ENCODE measurements around the gene PDPR. TPM values are rescaled to one million over a fixed set of nuclear protein-coding genes. Genes with fewer than 3 reads are reported as not detected.
"Not testable (repeated sequence)": the region's sequence is repeated elsewhere in the genome, so short reads cannot be mapped to it uniquely, and the experiment has no call there.

PDPR gene
- total RNA-seq, 3 donors from 2014 or later = 18.7 to 25.0 (median 24.1) TPM

GRCh38 chr16:70187858-70188607 lies 73.9 kb downstream of the PDPR start:
- peak overlapping the region; percentile 37 to 57 (median 44) for H3K4me3 ChIP-seq
- peak overlapping the region; percentile 29 to 80 for H3K27ac ChIP-seq
- H3K36me3 ChIP-seq; H3K4me1 ChIP-seq; DNase-seq (ENCODE audit: low spot score in 2 of 2); H3K27me3 ChIP-seq; intact Hi-C loops (cut with DNase I; ENCODE audit: low total_unique reads); H3K9me3 ChIP-seq: not testable (repeated sequence)

GRCh38 chr16:70188608-70188915 lies 74.4 kb downstream of the PDPR start:
- H3K27me3 ChIP-seq; DNase-seq (ENCODE audit: low spot score in 2 of 2); H3K9me3 ChIP-seq; H3K4me1 ChIP-seq; intact Hi-C loops (cut with DNase I; ENCODE audit: low total_unique reads); H3K36me3 ChIP-seq: not testable (repeated sequence)
- Histone ChIP-seq H3K4me3 (peak overlapping the region; percentile 37 to 57 (median 44)), H3K27ac (peak overlapping the region; percentile 29 to 80)

- H3K36me3 ChIP-seq, H3K27ac ChIP-seq: not testable (repeated sequence)
Measured at GRCh38 chr16:70190574-70190973, 76.4 kb downstream of the PDPR start.

GRCh38 chr16:70196683-70197300 lies 82.7 kb downstream of the PDPR start:
- H3K27ac ChIP-seq; intact Hi-C loops (cut with DNase I; ENCODE audit: low total_unique reads); H3K27me3 ChIP-seq; H3K9me3 ChIP-seq; DNase-seq (ENCODE audit: low spot score in 2 of 2); H3K4me1 ChIP-seq; H3K4me3 ChIP-seq; H3K36me3 ChIP-seq: not testable (repeated sequence)

More at GRCh38 chr16:70190574-70190973, 76.4 kb downstream of the PDPR start:
- H3K4me3 ChIP-seq; H3K4me1 ChIP-seq; H3K9me3 ChIP-seq; H3K27me3 ChIP-seq; DNase-seq (ENCODE audit: low spot score in 2 of 2); intact Hi-C loops (cut with DNase I; ENCODE audit: low total_unique reads): not testable (repeated sequence)

GRCh38 chr16:70197611-70198010 lies 83.5 kb downstream of the PDPR start:
- H3K27ac ChIP-seq; H3K9me3 ChIP-seq; intact Hi-C loops (cut with DNase I; ENCODE audit: low total_unique reads); H3K27me3 ChIP-seq; DNase-seq (ENCODE audit: low spot score in 2 of 2); H3K4me1 ChIP-seq; H3K36me3 ChIP-seq; H3K4me3 ChIP-seq: not testable (repeated sequence)

- H3K27ac ChIP-seq; H3K9me3 ChIP-seq; H3K27me3 ChIP-seq; intact Hi-C loops (cut with DNase I; ENCODE audit: low total_unique reads); H3K4me3 ChIP-seq; H3K4me1 ChIP-seq; DNase-seq (ENCODE audit: low spot score in 2 of 2); H3K36me3 ChIP-seq: not testable (repeated sequence)
Measured at GRCh38 chr16:70198230-70198629, 84.1 kb downstream of the PDPR start.

GRCh38 chr16:70198666-70199065 lies 84.5 kb downstream of the PDPR start:
- H3K4me3 ChIP-seq; intact Hi-C loops (cut with DNase I; ENCODE audit: low total_unique reads); H3K4me1 ChIP-seq; H3K9me3 ChIP-seq; H3K27me3 ChIP-seq; DNase-seq (ENCODE audit: low spot score in 2 of 2); H3K36me3 ChIP-seq; H3K27ac ChIP-seq: not testable (repeated sequence)

- H3K27me3 ChIP-seq; H3K4me1 ChIP-seq; H3K4me3 ChIP-seq; H3K36me3 ChIP-seq; intact Hi-C loops (cut with DNase I; ENCODE audit: low total_unique reads); DNase-seq (ENCODE audit: low spot score in 2 of 2); H3K27ac ChIP-seq; H3K9me3 ChIP-seq: not testable (repeated sequence)
Measured at GRCh38 chr16:70199170-70199569, 85.0 kb downstream of the PDPR start.

GRCh38 chr16:70200063-70200462 lies 85.9 kb downstream of the PDPR start:
- H3K4me1 ChIP-seq; H3K4me3 ChIP-seq; H3K27ac ChIP-seq; intact Hi-C loops (cut with DNase I; ENCODE audit: low total_unique reads); DNase-seq (ENCODE audit: low spot score in 2 of 2); H3K9me3 ChIP-seq; H3K36me3 ChIP-seq; H3K27me3 ChIP-seq: not testable (repeated sequence)

GRCh38 chr16:70203508-70203907 lies 89.4 kb downstream of the PDPR start:
- intact Hi-C loops (cut with DNase I; ENCODE audit: low total_unique reads); H3K27me3 ChIP-seq: not testable (repeated sequence)

GRCh38 chr16:70204010-70204409 lies 89.9 kb downstream of the PDPR start:
- intact Hi-C loops (cut with DNase I; ENCODE audit: low total_unique reads); DNase-seq (ENCODE audit: low spot score in 2 of 2); H3K4me1 ChIP-seq; H3K9me3 ChIP-seq; H3K36me3 ChIP-seq; H3K27me3 ChIP-seq; H3K27ac ChIP-seq; H3K4me3 ChIP-seq: not testable (repeated sequence)

More at GRCh38 chr16:70203508-70203907, 89.4 kb downstream of the PDPR start:
- H3K36me3 ChIP-seq; DNase-seq (ENCODE audit: low spot score in 2 of 2); H3K4me3 ChIP-seq; H3K9me3 ChIP-seq; H3K4me1 ChIP-seq; H3K27ac ChIP-seq: not testable (repeated sequence)

- H3K27ac ChIP-seq; intact Hi-C loops (cut with DNase I; ENCODE audit: low total_unique reads); H3K27me3 ChIP-seq; DNase-seq (ENCODE audit: low spot score in 2 of 2); H3K4me1 ChIP-seq; H3K36me3 ChIP-seq; H3K4me3 ChIP-seq; H3K9me3 ChIP-seq: not testable (repeated sequence)
Measured at GRCh38 chr16:70204668-70205405, 90.7 kb downstream of the PDPR start.

GRCh38 chr16:70206382-70206781 lies 92.2 kb downstream of the PDPR start:
- H3K27me3 ChIP-seq; intact Hi-C loops (cut with DNase I; ENCODE audit: low total_unique reads); DNase-seq (ENCODE audit: low spot score in 2 of 2); H3K4me1 ChIP-seq; H3K36me3 ChIP-seq; H3K9me3 ChIP-seq; H3K4me3 ChIP-seq; H3K27ac ChIP-seq: not testable (repeated sequence)

Measured in breast epithelium (tissue), 4 donors.